Measurements from ENCODE around the gene ATXN7. TPM values are rescaled to one million over a fixed set of nuclear protein-coding genes. Genes with fewer than 3 reads are reported as not detected.

Gene ATXN7
- total and polyA plus RNA-seq, 2 donors from 2014 or later = 1.4 to 36.4 TPM

DNA sequence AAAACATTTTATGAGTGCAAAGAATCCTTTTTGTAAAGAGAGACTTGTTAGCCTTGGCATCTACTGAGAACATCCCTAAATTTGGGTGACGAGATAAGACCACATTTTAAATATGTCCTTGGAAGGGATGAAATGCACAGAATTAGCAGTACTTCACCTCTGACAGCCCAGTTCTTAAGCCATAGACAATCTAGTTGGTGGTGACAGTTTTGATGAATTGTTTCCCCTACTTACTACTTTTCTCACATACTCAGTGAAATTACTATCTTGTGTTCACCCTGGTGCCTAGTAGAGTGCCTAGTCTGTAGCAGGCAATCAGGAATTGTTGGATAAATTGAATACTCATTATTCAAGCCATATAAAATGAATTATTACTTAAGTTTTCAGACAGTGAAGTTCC lies 45.1 kb downstream of the ATXN7 start:
- intact Hi-C loops (cut with DNase I) = no loop called here
- H3K4me1 ChIP-seq (ENCODE audit: control insufficient read depth in 2 of 3, insufficient read depth in 2 of 3, low read depth in 1 of 3, low read length in 3 of 3) = peaks cover 0 to 7% (median 0%) of the 10 kb centered on the region in 3 donors
- no peaks in the 10 kb centered on the region for H3K9me3 ChIP-seq (ENCODE audit: control insufficient read depth in 2 of 3, insufficient read depth in 1 of 3, low read length in 3 of 3)
- no peak overlapping the region for H3K9ac ChIP-seq (ENCODE audit: low read length in 3 of 3)
- FAIRE-seq (no peak), DNase-seq (no peak)
- no peaks in the 10 kb centered on the region for H3K36me3 ChIP-seq (ENCODE audit: control insufficient read depth in 2 of 3, insufficient read depth in 3 of 3, low read length in 3 of 3)
- TF ChIP-seq, protein P1, sequence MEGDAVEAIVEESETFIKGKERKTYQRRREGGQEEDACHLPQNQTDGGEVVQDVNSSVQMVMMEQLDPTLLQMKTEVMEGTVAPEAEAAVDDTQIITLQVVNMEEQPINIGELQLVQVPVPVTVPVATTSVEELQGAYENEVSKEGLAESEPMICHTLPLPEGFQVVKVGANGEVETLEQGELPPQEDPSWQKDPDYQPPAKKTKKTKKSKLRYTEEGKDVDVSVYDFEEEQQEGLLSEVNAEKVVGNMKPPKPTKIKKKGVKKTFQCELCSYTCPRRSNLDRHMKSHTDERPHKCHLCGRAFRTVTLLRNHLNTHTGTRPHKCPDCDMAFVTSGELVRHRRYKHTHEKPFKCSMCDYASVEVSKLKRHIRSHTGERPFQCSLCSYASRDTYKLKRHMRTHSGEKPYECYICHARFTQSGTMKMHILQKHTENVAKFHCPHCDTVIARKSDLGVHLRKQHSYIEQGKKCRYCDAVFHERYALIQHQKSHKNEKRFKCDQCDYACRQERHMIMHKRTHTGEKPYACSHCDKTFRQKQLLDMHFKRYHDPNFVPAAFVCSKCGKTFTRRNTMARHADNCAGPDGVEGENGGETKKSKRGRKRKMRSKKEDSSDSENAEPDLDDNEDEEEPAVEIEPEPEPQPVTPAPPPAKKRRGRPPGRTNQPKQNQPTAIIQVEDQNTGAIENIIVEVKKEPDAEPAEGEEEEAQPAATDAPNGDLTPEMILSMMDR (IDR thresholded peaks at IDR 0.05; ENCODE audit: borderline replicate concordance, extremely low read depth, insufficient read depth) = no peak
- no peaks in the 10 kb centered on the region for H3K27me3 ChIP-seq (ENCODE audit: control insufficient read depth, insufficient read depth, low read length)
- H3K4me3 ChIP-seq (ENCODE audit: low read length in 3 of 3) = no peak overlapping the region
- no peak overlapping the region for H3K27ac ChIP-seq (ENCODE audit: low read depth in 2 of 2, low read length in 2 of 2)

DNA sequence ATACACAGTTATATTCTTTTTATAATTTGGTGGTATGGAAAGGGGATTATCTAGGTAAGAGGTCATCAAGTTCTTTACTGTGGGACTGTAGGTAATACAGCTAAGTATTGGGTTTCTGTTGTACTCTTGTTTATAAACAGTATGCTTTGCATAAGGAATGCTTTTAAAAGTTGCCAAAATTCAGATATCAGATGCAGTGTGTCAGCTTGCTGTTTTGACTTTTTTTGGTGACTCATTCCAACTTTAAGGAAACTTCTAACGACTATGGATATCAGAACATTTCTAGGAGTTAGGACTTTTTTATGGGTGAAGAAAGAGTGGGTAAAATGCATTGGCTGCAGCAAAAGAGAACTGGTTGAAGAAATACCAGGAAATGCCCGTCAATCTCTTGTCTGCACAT lies 45.8 kb downstream of the ATXN7 start:
- no peak for DNase-seq
- no peak overlapping the region for H3K27ac ChIP-seq (ENCODE audit: low read depth in 2 of 2, low read length in 2 of 2)
- H3K27me3 ChIP-seq (ENCODE audit: control insufficient read depth, insufficient read depth, low read length) = no peaks in the 10 kb centered on the region
- H3K36me3 ChIP-seq (ENCODE audit: control insufficient read depth in 2 of 3, insufficient read depth in 3 of 3, low read length in 3 of 3) = no peaks in the 10 kb centered on the region
- no peak overlapping the region for H3K4me3 ChIP-seq (ENCODE audit: low read length in 3 of 3)
- intact Hi-C loops (cut with DNase I) = no loop called here
- H3K9me3 ChIP-seq (ENCODE audit: control insufficient read depth in 2 of 3, insufficient read depth in 1 of 3, low read length in 3 of 3) = no peaks in the 10 kb centered on the region
- TF ChIP-seq, protein P1 (IDR thresholded peaks at IDR 0.05; ENCODE audit: borderline replicate concordance, extremely low read depth, insufficient read depth) = no peak
- no peak overlapping the region for H3K9ac ChIP-seq (ENCODE audit: low read length in 3 of 3)
- no peak for FAIRE-seq
- H3K4me1 ChIP-seq (ENCODE audit: control insufficient read depth in 2 of 3, insufficient read depth in 2 of 3, low read depth in 1 of 3, low read length in 3 of 3) = peaks cover 0 to 7% (median 0%) of the 10 kb centered on the region in 3 donors

DNA sequence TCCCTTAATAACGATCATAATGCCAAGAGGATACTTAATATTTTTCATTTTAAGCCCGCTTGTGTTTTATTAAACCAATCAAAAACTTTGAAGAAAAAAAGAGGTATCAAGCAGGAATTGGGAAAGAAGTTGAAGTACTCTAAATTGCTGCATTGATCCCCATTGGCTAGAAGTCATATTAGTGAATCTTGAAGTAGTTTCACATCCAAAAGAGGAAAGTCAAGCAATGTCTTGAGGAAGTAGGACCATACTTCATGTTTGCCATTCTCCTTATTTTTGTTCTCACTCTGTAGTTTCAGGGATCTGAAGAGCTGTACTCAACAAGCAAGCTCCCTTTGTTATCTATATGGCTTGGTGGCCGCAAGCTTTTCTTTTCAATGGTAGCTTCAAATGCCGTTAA lies 46.3 kb downstream of the ATXN7 start:
- FAIRE-seq (no peak), DNase-seq (no peak)
- H3K4me1 ChIP-seq (ENCODE audit: control insufficient read depth in 2 of 3, insufficient read depth in 2 of 3, low read depth in 1 of 3, low read length in 3 of 3) = peaks cover 0 to 7% (median 0%) of the 10 kb centered on the region in 3 donors
- no peak overlapping the region for H3K9ac ChIP-seq (ENCODE audit: low read length in 3 of 3)
- no peak overlapping the region for H3K27ac ChIP-seq (ENCODE audit: low read depth in 2 of 2, low read length in 2 of 2)
- no peaks in the 10 kb centered on the region for H3K9me3 ChIP-seq (ENCODE audit: control insufficient read depth in 2 of 3, insufficient read depth in 1 of 3, low read length in 3 of 3)
- H3K36me3 ChIP-seq (ENCODE audit: control insufficient read depth in 2 of 3, insufficient read depth in 3 of 3, low read length in 3 of 3) = no peaks in the 10 kb centered on the region
- TF ChIP-seq, protein P1 (IDR thresholded peaks at IDR 0.05; ENCODE audit: borderline replicate concordance, extremely low read depth, insufficient read depth) = no peak
- H3K4me3 ChIP-seq (ENCODE audit: low read length in 3 of 3) = no peak overlapping the region
- no peaks in the 10 kb centered on the region for H3K27me3 ChIP-seq (ENCODE audit: control insufficient read depth, insufficient read depth, low read length)
- intact Hi-C loops (cut with DNase I) = no loop called here

DNA sequence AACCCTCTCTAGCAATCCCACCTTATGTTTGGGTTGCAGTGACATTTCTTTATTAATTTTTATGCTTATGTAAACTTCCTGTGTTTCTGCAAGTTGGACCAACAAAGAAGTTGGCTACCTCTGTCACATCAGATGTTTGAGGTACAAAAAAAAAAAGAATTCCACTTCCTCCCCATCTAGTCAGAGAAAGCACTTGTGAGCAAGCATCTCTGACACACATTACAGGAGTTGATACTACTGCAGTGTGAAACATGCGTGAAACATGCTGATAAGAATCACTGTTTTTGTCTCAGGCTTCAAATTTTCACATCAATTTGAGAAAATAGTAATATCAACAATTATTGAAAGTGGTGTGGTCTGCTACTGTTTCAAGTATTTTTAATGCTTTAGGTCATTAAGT lies 47.2 kb downstream of the ATXN7 start:
- H3K9me3 ChIP-seq (ENCODE audit: control insufficient read depth in 2 of 3, insufficient read depth in 1 of 3, low read length in 3 of 3) = no peaks in the 10 kb centered on the region
- peaks cover 0 to 2% (median 0%) of the 10 kb centered on the region in 3 donors for H3K36me3 ChIP-seq (ENCODE audit: control insufficient read depth in 2 of 3, insufficient read depth in 3 of 3, low read length in 3 of 3)
- FAIRE-seq (no peak), DNase-seq (no peak)
- peak overlapping the region; percentile 89 to 90 for H3K27ac ChIP-seq (ENCODE audit: low read depth in 2 of 2, low read length in 2 of 2)
- peak overlapping the region in 2 of 3 donors; percentile 73 to 80 for H3K4me3 ChIP-seq (ENCODE audit: low read length in 3 of 3)
- peaks cover 0 to 7% (median 0%) of the 10 kb centered on the region in 3 donors for H3K4me1 ChIP-seq (ENCODE audit: control insufficient read depth in 2 of 3, insufficient read depth in 2 of 3, low read depth in 1 of 3, low read length in 3 of 3)
- H3K9ac ChIP-seq (ENCODE audit: low read length in 3 of 3) = peak overlapping the region in 1 of 3 donors; percentile 62
- no peaks in the 10 kb centered on the region for H3K27me3 ChIP-seq (ENCODE audit: control insufficient read depth, insufficient read depth, low read length)
- TF ChIP-seq, protein P1 (IDR thresholded peaks at IDR 0.05; ENCODE audit: borderline replicate concordance, extremely low read depth, insufficient read depth) = no peak
- intact Hi-C loops (cut with DNase I) = no loop called here

All from kidney (tissue), 14 donors.